HG02571 (cell line): ENCODE results near the gene OR56B1.
"Not testable (repeated sequence)": the region's sequence is repeated elsewhere in the genome, so short reads cannot be mapped to it uniquely, and the experiment has no call there.

Experiments used
- ATAC-seq: cut with Tn5 transposase; IDR thresholded peaks from one replicate; pipeline ENCODE4 v1.9.1; 2021; ENCODE audit warnings: mild to moderate bottlenecking, moderate library complexity; ENCODE audit not compliant: unreplicated experiment

The OR56B1 gene

GRCh38 chr11:5736396-5736795 is at the start of gene OR56B1:
Gene OR56B1, plus strand, starts transcription at chr11:5736448. Its CDS starts 69 bp downstream, at chr11:5736517.
- ATAC-seq = no peak

- ATAC-seq = no peak
These were observed 47.8 kb upstream of the OR56B1 start for GRCh38 chr11:5688482-5688881.

GRCh38 chr11:5689551-5689983 is 46.7 kb upstream of the OR56B1 start, which contains the start of gene TRIM22:
Gene TRIM22, plus strand, starts transcription at chr11:5689790. Its CDS starts 6,443 bp downstream, at chr11:5696233.
- ATAC-seq = peak; percentile 68

- ATAC-seq = no peak
These were observed 46.0 kb upstream of the OR56B1 start for GRCh38 chr11:5690216-5690615.

GRCh38 chr11:5690736-5691135 is 45.5 kb upstream of the OR56B1 start:
- ATAC-seq = no peak

GRCh38 chr11:5691238-5691963 is 44.8 kb upstream of the OR56B1 start:
- ATAC-seq = not testable (repeated sequence)

- no peak for ATAC-seq
These were observed 44.3 kb upstream of the OR56B1 start for GRCh38 chr11:5691964-5692361.

GRCh38 chr11:5694642-5695041 is 41.6 kb upstream of the OR56B1 start:
- no peak for ATAC-seq

- ATAC-seq = no peak
These were observed 40.7 kb upstream of the OR56B1 start for GRCh38 chr11:5695580-5695979.

GRCh38 chr11:5696210-5696609 is 40.0 kb upstream of the OR56B1 start:
- ATAC-seq = no peak

GRCh38 chr11:5698281-5698680 is 38.0 kb upstream of the OR56B1 start:
- ATAC-seq = no peak

- no peak for ATAC-seq
These were observed 35.7 kb upstream of the OR56B1 start for GRCh38 chr11:5700421-5701054.

GRCh38 chr11:5701055-5701577 is 35.1 kb upstream of the OR56B1 start:
- ATAC-seq = no peak

GRCh38 chr11:5703741-5704536 is 32.3 kb upstream of the OR56B1 start:
- peak; percentile 75 for ATAC-seq

- no peak for ATAC-seq
These were observed 30.6 kb upstream of the OR56B1 start for GRCh38 chr11:5705688-5706087.

GRCh38 chr11:5712507-5712906 is 23.7 kb upstream of the OR56B1 start:
- ATAC-seq = no peak

- ATAC-seq = no peak
These were observed 22.6 kb upstream of the OR56B1 start for GRCh38 chr11:5713695-5714094.

GRCh38 chr11:5716518-5716917 is 19.7 kb upstream of the OR56B1 start:
- ATAC-seq = not testable (repeated sequence)

GRCh38 chr11:5719703-5720495 is 16.3 kb upstream of the OR56B1 start:
- no peak for ATAC-seq

- no peak for ATAC-seq
These were observed 13.6 kb upstream of the OR56B1 start for GRCh38 chr11:5722622-5723021.
